ENCODE measurements around the gene AFM.

The AFM gene

DNA sequence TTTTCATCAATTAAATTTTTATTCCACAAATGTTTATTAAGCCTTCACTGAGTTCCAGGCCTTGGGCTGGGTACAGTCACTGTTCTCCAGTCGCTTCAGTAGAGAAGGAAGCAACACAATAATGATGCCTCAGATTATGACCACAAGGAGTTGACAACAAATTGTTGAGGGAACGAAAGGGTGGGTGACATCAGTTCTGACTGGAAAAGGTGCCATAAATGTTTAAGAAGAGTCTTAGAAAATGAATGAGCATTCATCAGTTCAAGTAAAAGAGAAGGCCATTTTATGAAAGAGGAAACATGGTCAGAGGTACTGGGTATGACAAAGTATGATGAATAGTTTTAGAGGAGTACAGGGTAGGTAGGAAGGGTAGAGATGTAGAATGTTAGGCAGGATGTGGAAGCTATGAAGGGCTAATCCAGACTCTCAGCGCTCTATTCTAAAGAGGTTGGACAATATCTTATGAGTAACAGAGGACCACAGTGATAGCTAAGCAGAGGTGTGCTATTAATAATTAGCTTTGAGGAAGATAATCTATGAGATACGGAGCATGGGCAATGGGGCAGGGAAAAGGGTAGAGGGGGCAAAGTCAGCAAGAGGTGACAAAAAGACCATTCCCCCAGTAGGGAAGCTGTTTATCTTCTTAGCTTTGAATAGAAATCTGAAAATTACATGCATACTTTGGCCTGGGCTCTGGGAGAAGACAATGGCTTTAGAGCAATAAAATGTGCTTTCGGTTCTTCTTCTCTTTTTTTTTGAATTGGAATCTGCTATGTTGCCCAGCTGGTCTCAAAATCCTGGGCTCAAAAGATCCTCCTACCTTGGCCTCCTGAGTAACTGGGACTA is 25.1 kb upstream of the AFM start:
- no peak for DNase-seq
- Histone ChIP-seq H3K27me3 (ENCODE audit: insufficient read depth, low read depth, severe bottlenecking) (no peaks in the 10 kb centered on the region), H3K9me3 (ENCODE audit: severe bottlenecking) (no peaks in the 10 kb centered on the region), H3K27ac (no peak overlapping the region), H3K36me3 (no peaks in the 10 kb centered on the region), H3K4me3 (ENCODE audit: low read depth, low read length) (no peak overlapping the region)
- TF ChIP-seq, protein P1, sequence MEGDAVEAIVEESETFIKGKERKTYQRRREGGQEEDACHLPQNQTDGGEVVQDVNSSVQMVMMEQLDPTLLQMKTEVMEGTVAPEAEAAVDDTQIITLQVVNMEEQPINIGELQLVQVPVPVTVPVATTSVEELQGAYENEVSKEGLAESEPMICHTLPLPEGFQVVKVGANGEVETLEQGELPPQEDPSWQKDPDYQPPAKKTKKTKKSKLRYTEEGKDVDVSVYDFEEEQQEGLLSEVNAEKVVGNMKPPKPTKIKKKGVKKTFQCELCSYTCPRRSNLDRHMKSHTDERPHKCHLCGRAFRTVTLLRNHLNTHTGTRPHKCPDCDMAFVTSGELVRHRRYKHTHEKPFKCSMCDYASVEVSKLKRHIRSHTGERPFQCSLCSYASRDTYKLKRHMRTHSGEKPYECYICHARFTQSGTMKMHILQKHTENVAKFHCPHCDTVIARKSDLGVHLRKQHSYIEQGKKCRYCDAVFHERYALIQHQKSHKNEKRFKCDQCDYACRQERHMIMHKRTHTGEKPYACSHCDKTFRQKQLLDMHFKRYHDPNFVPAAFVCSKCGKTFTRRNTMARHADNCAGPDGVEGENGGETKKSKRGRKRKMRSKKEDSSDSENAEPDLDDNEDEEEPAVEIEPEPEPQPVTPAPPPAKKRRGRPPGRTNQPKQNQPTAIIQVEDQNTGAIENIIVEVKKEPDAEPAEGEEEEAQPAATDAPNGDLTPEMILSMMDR (IDR thresholded peaks at IDR 0.05; ENCODE audit: low read depth, low read length): no peak

GRCh38 chr4:73458184-73459047 is 23.1 kb upstream of the AFM start:
- H3K4me3 ChIP-seq (ENCODE audit: low read depth, low read length): no peak overlapping the region
- H3K27me3 ChIP-seq (ENCODE audit: insufficient read depth, low read depth, severe bottlenecking): no peaks in the 10 kb centered on the region
- H3K36me3 ChIP-seq: no peaks in the 10 kb centered on the region
- TF ChIP-seq, protein P1 (IDR thresholded peaks at IDR 0.05; ENCODE audit: low read depth, low read length): no peak
- H3K9me3 ChIP-seq (ENCODE audit: severe bottlenecking): no peaks in the 10 kb centered on the region
- H3K27ac ChIP-seq: no peak overlapping the region
- no peak for DNase-seq

DNA sequence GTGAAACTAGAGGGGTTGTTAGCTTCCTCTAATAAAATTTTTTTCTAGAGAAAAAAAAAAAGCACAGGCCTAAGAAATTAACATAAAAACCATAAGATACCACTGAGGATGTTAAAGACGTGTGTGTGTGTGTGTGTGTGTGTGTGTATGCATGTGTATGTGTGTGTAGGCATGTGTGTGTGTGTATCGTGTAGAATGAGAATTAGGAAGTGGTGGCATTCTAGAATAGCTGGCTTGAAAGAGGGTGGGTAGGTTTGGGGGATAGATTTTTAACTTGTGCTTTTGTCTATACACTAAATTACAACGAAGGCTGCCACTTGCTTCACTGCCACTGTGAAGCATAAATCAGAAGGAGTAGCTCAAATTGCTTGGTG is 22.5 kb upstream of the AFM start:
- DNase-seq: no peak

DNA sequence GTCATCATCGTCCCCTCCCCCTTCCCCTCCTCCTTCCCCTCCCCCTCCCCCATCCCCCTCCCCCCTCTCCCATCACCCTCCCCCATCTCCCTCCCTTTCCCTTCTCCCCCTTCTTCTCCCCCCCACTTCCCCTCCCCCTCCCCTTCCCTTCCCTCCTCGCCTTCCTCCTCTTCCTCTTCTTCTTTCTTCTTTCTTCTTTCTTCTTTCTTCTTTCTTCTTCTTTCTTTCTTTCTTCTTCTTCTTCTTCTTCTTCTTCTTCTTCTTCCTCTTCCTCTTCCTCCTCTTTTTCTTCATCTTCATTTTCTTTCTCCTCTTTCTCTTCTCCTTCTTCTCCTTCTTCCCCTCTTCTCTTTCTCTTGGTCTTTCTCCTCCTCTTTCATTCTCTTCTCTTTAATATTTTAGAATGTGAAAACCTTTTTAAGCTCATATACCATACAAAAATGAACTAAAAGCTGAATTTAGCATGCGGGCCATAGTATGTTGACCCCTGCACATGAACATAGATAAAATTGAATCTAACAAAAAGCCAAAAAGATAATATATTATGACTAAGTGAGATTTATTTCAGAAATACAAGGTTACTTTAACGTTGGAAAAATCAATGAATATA is 20.5 kb upstream of the AFM start:
- TF ChIP-seq, protein P1 (IDR thresholded peaks at IDR 0.05; ENCODE audit: low read depth, low read length): no peak
- DNase-seq: no peak
- H3K4me3 ChIP-seq (ENCODE audit: low read depth, low read length): no peak overlapping the region
- no peak overlapping the region for H3K27ac ChIP-seq
- no peaks in the 10 kb centered on the region for H3K9me3 ChIP-seq (ENCODE audit: severe bottlenecking)
- no peaks in the 10 kb centered on the region for H3K27me3 ChIP-seq (ENCODE audit: insufficient read depth, low read depth, severe bottlenecking)
- no peaks in the 10 kb centered on the region for H3K36me3 ChIP-seq

More for the DNA sequence above, 22.5 kb upstream of the AFM start:
- H3K27ac ChIP-seq: no peak overlapping the region
- no peaks in the 10 kb centered on the region for H3K36me3 ChIP-seq
- TF ChIP-seq, protein P1 (IDR thresholded peaks at IDR 0.05; ENCODE audit: low read depth, low read length): no peak
- no peaks in the 10 kb centered on the region for H3K27me3 ChIP-seq (ENCODE audit: insufficient read depth, low read depth, severe bottlenecking)
- no peak overlapping the region for H3K4me3 ChIP-seq (ENCODE audit: low read depth, low read length)
- H3K9me3 ChIP-seq (ENCODE audit: severe bottlenecking): no peaks in the 10 kb centered on the region

DNA sequence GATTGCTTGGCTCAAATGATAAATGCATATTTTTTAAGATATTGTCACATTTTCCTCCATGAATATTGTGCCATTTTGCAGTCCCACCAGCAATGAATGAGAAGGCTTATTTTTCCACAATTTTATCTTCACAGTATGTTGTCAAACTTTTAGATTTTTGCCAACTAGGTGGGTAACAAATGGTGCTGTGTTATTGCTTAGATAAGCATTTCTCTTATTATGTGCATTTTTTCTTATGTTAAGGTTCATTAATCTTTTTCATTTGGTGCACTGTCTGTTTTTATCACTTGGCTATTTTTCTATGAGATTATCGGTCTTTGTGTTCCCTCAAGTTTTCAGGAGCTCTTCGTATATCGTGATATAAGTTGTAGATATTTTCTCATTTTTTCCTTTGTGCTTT is 13.4 kb upstream of the AFM start:
- H3K27ac ChIP-seq: no peak overlapping the region
- no peaks in the 10 kb centered on the region for H3K36me3 ChIP-seq
- H3K9me3 ChIP-seq (ENCODE audit: severe bottlenecking): no peaks in the 10 kb centered on the region
- TF ChIP-seq, protein P1 (IDR thresholded peaks at IDR 0.05; ENCODE audit: low read depth, low read length): no peak
- no peak for DNase-seq
- H3K4me3 ChIP-seq (ENCODE audit: low read depth, low read length): no peak overlapping the region
- H3K27me3 ChIP-seq (ENCODE audit: insufficient read depth, low read depth, severe bottlenecking): no peaks in the 10 kb centered on the region
